Transverse colon (tissue), 4 donors: ENCODE results near the gene AP1G2. TPM values are rescaled to one million over a fixed set of nuclear protein-coding genes. Genes with fewer than 3 reads are reported as not detected.

Experiments
- DNase-seq: peaks from one replicate; pipeline ENCODE4 v3.0.0-alpha.2; 2019
- H3K27ac ChIP-seq, 4 donors: fragments of 200-600 bp; sonication (generic); 2 replicates each; pipeline ENCODE4 v1.5.1; 2016 to 2018; ENCODE audit warnings: inconsistent platforms in 4 of 4
- H3K27me3 ChIP-seq: fragments of 200-600 bp; sonication (generic); 2 replicates; pipeline ENCODE4 v1.5.1; 2017; ENCODE audit warnings: inconsistent platforms
- H3K36me3 ChIP-seq, 4 donors: fragments of 200-600 bp; sonication (generic); 2 replicates each; pipeline ENCODE4 v1.5.1; 2017 to 2019; ENCODE audit warnings: inconsistent platforms in 4 of 4
- H3K4me1 ChIP-seq, 4 donors: fragments of 200-600 bp; sonication (generic); 2 replicates each; pipeline ENCODE4 v1.5.1; 2017 to 2020; ENCODE audit warnings: inconsistent platforms in 4 of 4
- H3K4me3 ChIP-seq, 4 donors: fragments of 200-600 bp; sonication (generic); 1 replicate in 1 of 4; 2 replicates in 3 of 4; pipeline versions ENCODE4 v1.5.1 to v1.6.1; 2017 to 2019; ENCODE audit warnings: inconsistent platforms in 4 of 4
- H3K9me3 ChIP-seq, 2 donors: fragments of 200-600 bp; sonication (generic); 2 replicates each; pipeline ENCODE4 v1.5.1; 2017 to 2019; ENCODE audit warnings: inconsistent platforms in 2 of 2
- CTCF ChIP-seq, 5 experiments: fragments of 200-600 bp in 3 of 5; fragments of 450-650 bp in 2 of 5; sonication (generic) in 3 of 5; IDR thresholded peaks; 1 replicate in 2 of 5; 2 replicates in 3 of 5; pipeline ENCODE4 v1.5.1; 2016 to 2017; ENCODE audit warnings: antibody characterized with exemption in 5 of 5, inconsistent platforms in 3 of 5, mild to moderate bottlenecking in 2 of 5, moderate library complexity in 1 of 5
- EP300 ChIP-seq: sonication (generic); formaldehyde crosslinking; IDR thresholded peaks from one replicate; pipeline ENCODE4 v1.6.1; 2017; ENCODE audit warnings: antibody characterized with exemption, low read depth
- POLR2A ChIP-seq: fragments of 450-650 bp; IDR thresholded peaks from one replicate; pipeline ENCODE4 v1.6.1; 2016; ENCODE audit warnings: antibody characterized with exemption, mild to moderate bottlenecking, moderate library complexity
- POLR2AphosphoS5 ChIP-seq, 3 donors: sonication (generic); formaldehyde crosslinking; IDR thresholded peaks; one replicate each; pipeline ENCODE4 v1.6.1; 2016; ENCODE audit warnings: antibody characterized with exemption in 3 of 3
- WGBS, 2 donors: methylation state at CpG; one replicate each; pipeline ENCODE4 v1.1.5; 2018; ENCODE audit warnings: low coverage in 1 of 2; 5-methylcytosine and 5-hydroxymethylcytosine counted together
- in situ Hi-C, 4 donors: fragments of 200-750 bp; cut with MboI; loops; one replicate each; pipeline versions ENCODE4 v1.15.0 to v1.15.1; 2017; ENCODE audit warnings: low sequenced_read_pairs in 3 of 4, low pct_ligation_motif_present in 1 of 4, low pct_unique_long_range_greater_than_20kb in 1 of 4
- intact Hi-C: fragments of 100-400 bp; cut with DNase I; formaldehyde crosslinking; loops from one replicate; pipeline ENCODE4 v1.15.1; 2023; ENCODE audit warnings: low total_unique reads
- total RNA-seq, 4 donors: library from RNA; depleted of rRNA; stranded (reverse); fragments of >200 nt; gene quantifications; one replicate each; pipeline ENCODE4 v1.1.0, GENCODE V29; 2016

AP1G2 gene
- total RNA-seq, 4 donors from 2014 or later, result 163 to 508 (median 237) TPM

- TF ChIP-seq CTCF (IDR thresholded peaks at IDR 0.05) (no peak), POLR2AphosphoS5 (IDR thresholded peaks at IDR 0.05) (no peak), POLR2A (no peak), EP300 (no peak)
- Histone ChIP-seq H3K4me3 (no peak overlapping the region), H3K27me3 (no peaks in the 10 kb centered on the region), H3K4me1 (peaks cover 4 to 19% (median 13%) of the 10 kb centered on the region in 4 donors), H3K9me3 (no peaks in the 10 kb centered on the region), H3K27ac (no peak overlapping the region), H3K36me3 (peaks cover 0 to 8% (median 0%) of the 10 kb centered on the region in 4 donors)
- 87% methylated on average over 11 of the region's 11 CpGs; no CpG with 5 or more reads in 1 of the 2 donors for WGBS, 2 donors
- intact Hi-C loops (no loop called here), in situ Hi-C loops (loop anchor here in 2 of 4 donors (10.0 to 25.0 kb wide), 2 partner anchors 81 to 228 kb away; no protein-coding TSS in a partner anchor)
- no peak for DNase-seq
Observed at GRCh38 chr14:23565626-23566025, 2.0 kb downstream of the AP1G2 start.

- no peak overlapping the region for H3K4me3 ChIP-seq
- H3K27me3 ChIP-seq, result no peaks in the 10 kb centered on the region
- H3K27ac ChIP-seq, result no peak overlapping the region
- in situ Hi-C loops, result loop anchor here in 3 of 4 donors (5.0 to 25.0 kb wide), 3 partner anchors 80 to 228 kb away; no protein-coding TSS in a partner anchor
- H3K9me3 ChIP-seq, result no peaks in the 10 kb centered on the region
- H3K4me1 ChIP-seq, result peaks cover 4 to 19% (median 13%) of the 10 kb centered on the region in 4 donors
- no peak for DNase-seq
- intact Hi-C loops, result no loop called here
- peaks cover 0 to 8% (median 0%) of the 10 kb centered on the region in 4 donors for H3K36me3 ChIP-seq
- WGBS, 2 donors, result 86% methylated on average over 7 of the region's 7 CpGs; no CpG with 5 or more reads in 1 of the 2 donors
- no peak for TF ChIP-seq POLR2AphosphoS5 (IDR thresholded peaks at IDR 0.05)
- no peak for TF ChIP-seq EP300
- TF ChIP-seq CTCF (IDR thresholded peaks at IDR 0.05), result no peak
- TF ChIP-seq POLR2A, result no peak
Observed at GRCh38 chr14:23564876-23565275, 2.7 kb downstream of the AP1G2 start.

GRCh38 chr14:23564181-23564812, 3.3 kb downstream of the AP1G2 start:
- peaks cover 0 to 8% (median 0%) of the 10 kb centered on the region in 4 donors for H3K36me3 ChIP-seq
- H3K9me3 ChIP-seq, result no peaks in the 10 kb centered on the region
- intact Hi-C loops, result no loop called here
- H3K27ac ChIP-seq, result no peak overlapping the region
- in situ Hi-C loops, result loop anchor here in 3 of 4 donors (5.0 to 25.0 kb wide), 3 partner anchors 79 to 227 kb away; no protein-coding TSS in a partner anchor
- no peaks in the 10 kb centered on the region for H3K27me3 ChIP-seq
- no peak overlapping the region for H3K4me3 ChIP-seq
- no peak for DNase-seq
- peaks cover 4 to 19% (median 13%) of the 10 kb centered on the region in 4 donors for H3K4me1 ChIP-seq
- WGBS, 2 donors, result 87 to 100% methylated on average over 1 to 13 of the region's 13 CpGs
- TF ChIP-seq POLR2A, result no peak
- TF ChIP-seq POLR2AphosphoS5 (IDR thresholded peaks at IDR 0.05), result no peak
- TF ChIP-seq EP300, result no peak

GRCh38 chr14:23563473-23564180, 4.0 kb downstream of the AP1G2 start:
- intact Hi-C loops (loop anchor here (2.0 kb wide), 1 partner anchor 85 kb away; no protein-coding TSS in a partner anchor), in situ Hi-C loops (loop anchor here in 3 of 4 donors (5.0 to 25.0 kb wide), 3 partner anchors 79 to 226 kb away; no protein-coding TSS in a partner anchor)
- Histone ChIP-seq H3K27me3 (no peaks in the 10 kb centered on the region), H3K4me3 (no peak overlapping the region), H3K27ac (no peak overlapping the region), H3K36me3 (peaks cover 0 to 11% (median 0%) of the 10 kb centered on the region in 4 donors), H3K4me1 (peaks cover 4 to 19% (median 13%) of the 10 kb centered on the region in 4 donors), H3K9me3 (no peaks in the 10 kb centered on the region)
- no peak for DNase-seq
- TF ChIP-seq EP300, result no peak
- no peak for TF ChIP-seq POLR2A
- no peak for TF ChIP-seq CTCF (IDR thresholded peaks at IDR 0.05)
- 80 to 91% methylated on average over 1 to 14 of the region's 14 CpGs for WGBS, 2 donors
